ENCODE results near the gene CLEC10A.

DNA sequence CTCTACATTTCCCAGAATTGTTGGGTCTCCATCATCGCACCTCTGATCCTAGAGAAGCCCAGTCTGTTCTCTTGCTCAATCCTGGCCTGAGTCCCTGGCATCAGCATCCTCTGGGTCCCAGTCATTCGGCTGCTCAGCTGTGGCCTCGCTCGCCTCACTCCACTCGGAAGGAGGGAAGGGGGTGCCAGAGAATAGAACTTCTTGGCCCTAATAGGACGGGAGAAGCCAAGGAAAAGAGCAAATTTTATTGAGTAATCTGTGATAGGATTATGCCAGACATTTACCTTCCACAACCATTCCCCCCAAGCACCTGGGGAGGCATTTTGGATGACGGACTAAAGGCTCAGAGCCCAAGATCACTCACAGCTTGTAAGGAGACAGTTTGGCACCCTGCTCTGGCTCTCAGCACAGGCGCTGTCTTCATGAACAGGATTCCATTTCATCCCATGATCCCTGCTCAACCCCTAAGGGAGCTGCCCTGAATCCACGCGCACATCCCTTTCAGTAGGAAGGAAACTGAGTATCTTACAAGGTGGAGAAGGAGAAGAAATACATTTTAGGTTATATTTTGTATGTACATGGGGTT, 498 bp upstream of the CLEC10A start:
- no peak for TF ChIP-seq CTCF (IDR thresholded peaks at IDR 0.05)
- no peak for TF ChIP-seq POLR2A (IDR thresholded peaks at IDR 0.05)
